ENCODE measurements around the gene BRSK1. TPM values are rescaled to one million over a fixed set of nuclear protein-coding genes. Genes with fewer than 3 reads are reported as not detected.

BRSK1 gene
- total RNA-seq (ENCODE audit: unreplicated experiment) = 223 TPM
- long read RNA-seq, partial matches to known transcripts = 0 of 1 reads
- long read RNA-seq, other reads (novel, unspliced or antisense) = 1 of 1 reads

GRCh38 chr19:55283548-55284377 is at the start of gene BRSK1:
TSS of gene BRSK1 (plus strand) at chr19:55283997. CDS start at chr19:55284443, 446 bp downstream.
- Mint-ChIP-seq H3K4me3 (ENCODE audit: unreplicated experiment) (peak within 1 kb of the TSS; percentile 89), H3K27ac (ENCODE audit: unreplicated experiment) (peak within 1 kb of the TSS; percentile 100), H3K27me3 (ENCODE audit: unreplicated experiment) (peaks cover 10% of the 10 kb centered on the region), H3K4me1 (ENCODE audit: low read depth, unreplicated experiment) (peaks cover 11% of the 10 kb centered on the region), H3K36me3 (ENCODE audit: unreplicated experiment) (no peaks in the 10 kb centered on the region), H3K9me3 (ENCODE audit: unreplicated experiment) (peaks cover 19% of the 10 kb centered on the region)
- no peak for TF ChIP-seq CTCF (IDR thresholded peaks at IDR 0.05; ENCODE audit: partially characterized antibody, unreplicated experiment)
- peak; percentile 91 for DNase-seq

GRCh38 chr19:55238030-55238429 is 45.8 kb upstream of the BRSK1 start:
- H3K4me3 Mint-ChIP-seq (ENCODE audit: unreplicated experiment) = no peak overlapping the region
- H3K27me3 Mint-ChIP-seq (ENCODE audit: unreplicated experiment) = peaks cover 8% of the 10 kb centered on the region
- H3K9me3 Mint-ChIP-seq (ENCODE audit: unreplicated experiment) = peaks cover 2% of the 10 kb centered on the region
- TF ChIP-seq CTCF (IDR thresholded peaks at IDR 0.05; ENCODE audit: partially characterized antibody, unreplicated experiment) = no peak
- no peaks in the 10 kb centered on the region for H3K36me3 Mint-ChIP-seq (ENCODE audit: unreplicated experiment)
- no peak overlapping the region for H3K27ac Mint-ChIP-seq (ENCODE audit: unreplicated experiment)
- H3K4me1 Mint-ChIP-seq (ENCODE audit: low read depth, unreplicated experiment) = no peaks in the 10 kb centered on the region
- no peak for DNase-seq

GRCh38 chr19:55239004-55239403 is 44.8 kb upstream of the BRSK1 start:
- H3K27ac Mint-ChIP-seq (ENCODE audit: unreplicated experiment) = no peak overlapping the region
- no peaks in the 10 kb centered on the region for H3K4me1 Mint-ChIP-seq (ENCODE audit: low read depth, unreplicated experiment)
- no peak for TF ChIP-seq CTCF (IDR thresholded peaks at IDR 0.05; ENCODE audit: partially characterized antibody, unreplicated experiment)
- no peak overlapping the region for H3K4me3 Mint-ChIP-seq (ENCODE audit: unreplicated experiment)
- peaks cover 2% of the 10 kb centered on the region for H3K9me3 Mint-ChIP-seq (ENCODE audit: unreplicated experiment)
- peaks cover 8% of the 10 kb centered on the region for H3K27me3 Mint-ChIP-seq (ENCODE audit: unreplicated experiment)
- DNase-seq = no peak
- no peaks in the 10 kb centered on the region for H3K36me3 Mint-ChIP-seq (ENCODE audit: unreplicated experiment)

- no peak for DNase-seq
- H3K9me3 Mint-ChIP-seq (ENCODE audit: unreplicated experiment) = peaks cover 3% of the 10 kb centered on the region
- no peak overlapping the region for H3K4me3 Mint-ChIP-seq (ENCODE audit: unreplicated experiment)
- peaks cover 6% of the 10 kb centered on the region for H3K27me3 Mint-ChIP-seq (ENCODE audit: unreplicated experiment)
- H3K4me1 Mint-ChIP-seq (ENCODE audit: low read depth, unreplicated experiment) = no peaks in the 10 kb centered on the region
- H3K36me3 Mint-ChIP-seq (ENCODE audit: unreplicated experiment) = no peaks in the 10 kb centered on the region
- no peak for TF ChIP-seq CTCF (IDR thresholded peaks at IDR 0.05; ENCODE audit: partially characterized antibody, unreplicated experiment)
- no peak overlapping the region for H3K27ac Mint-ChIP-seq (ENCODE audit: unreplicated experiment)
Measured at GRCh38 chr19:55240713-55241020, 43.1 kb upstream of the BRSK1 start.

Data from glutamatergic neuron (in vitro differentiated cells).